Iris pigment epithelial cell (primary cell): ENCODE data around the gene AUTS2.

Experiments
- DNase-seq: peaks from one replicate; pipeline ENCODE4 v3.0.0-alpha.2; 2011; ENCODE audit warnings: low read depth

The AUTS2 gene

GRCh38 chr7:70071766-70072165 lies 473.5 kb downstream of the AUTS2 start:
- no peak for DNase-seq

GRCh38 chr7:70072220-70072619 lies 473.9 kb downstream of the AUTS2 start:
- DNase-seq = peak; percentile 11

- no peak for DNase-seq
These were observed 478.1 kb downstream of the AUTS2 start for GRCh38 chr7:70076325-70076724.

- no peak for DNase-seq
These were observed 483.9 kb downstream of the AUTS2 start for GRCh38 chr7:70082099-70082611.

- DNase-seq = no peak
These were observed 493.1 kb downstream of the AUTS2 start for GRCh38 chr7:70091362-70091761.

- peak; percentile 39 for DNase-seq
These were observed 494.3 kb downstream of the AUTS2 start for GRCh38 chr7:70092314-70093204.

- DNase-seq = peak; percentile 26
These were observed 495.1 kb downstream of the AUTS2 start for GRCh38 chr7:70093205-70093904.

- no peak for DNase-seq
These were observed 496.6 kb downstream of the AUTS2 start for GRCh38 chr7:70094831-70095230.

GRCh38 chr7:70097645-70098044 lies 499.4 kb downstream of the AUTS2 start:
- DNase-seq = no peak

GRCh38 chr7:70098133-70098561 lies 499.9 kb downstream of the AUTS2 start:
- no peak for DNase-seq

GRCh38 chr7:70098905-70099672 lies 500.8 kb downstream of the AUTS2 start:
- no peak for DNase-seq

GRCh38 chr7:70104243-70104642 lies 506.0 kb downstream of the AUTS2 start:
- no peak for DNase-seq

- DNase-seq = no peak
These were observed 514.8 kb downstream of the AUTS2 start for GRCh38 chr7:70113078-70113477.

- DNase-seq = no peak
These were observed 515.3 kb downstream of the AUTS2 start for GRCh38 chr7:70113536-70113935.

- DNase-seq = no peak
These were observed 516.5 kb downstream of the AUTS2 start for GRCh38 chr7:70114806-70115205.

GRCh38 chr7:70116244-70116643 lies 518.0 kb downstream of the AUTS2 start:
- DNase-seq = no peak

- DNase-seq = no peak
These were observed 518.6 kb downstream of the AUTS2 start for GRCh38 chr7:70116867-70117266.

- DNase-seq = no peak
These were observed 522.6 kb downstream of the AUTS2 start for GRCh38 chr7:70120851-70121250.

- no peak for DNase-seq
These were observed 533.5 kb downstream of the AUTS2 start for GRCh38 chr7:70131817-70132216.

- DNase-seq = no peak
These were observed 534.1 kb downstream of the AUTS2 start for GRCh38 chr7:70132226-70132851.

GRCh38 chr7:70132852-70133690 lies 534.8 kb downstream of the AUTS2 start:
- DNase-seq = no peak
